ENCODE data around the gene BBS10.
"Not testable (repeated sequence)": the region's sequence is repeated elsewhere in the genome, so short reads cannot be mapped to it uniquely, and the experiment has no call there.

Gene BBS10

DNA sequence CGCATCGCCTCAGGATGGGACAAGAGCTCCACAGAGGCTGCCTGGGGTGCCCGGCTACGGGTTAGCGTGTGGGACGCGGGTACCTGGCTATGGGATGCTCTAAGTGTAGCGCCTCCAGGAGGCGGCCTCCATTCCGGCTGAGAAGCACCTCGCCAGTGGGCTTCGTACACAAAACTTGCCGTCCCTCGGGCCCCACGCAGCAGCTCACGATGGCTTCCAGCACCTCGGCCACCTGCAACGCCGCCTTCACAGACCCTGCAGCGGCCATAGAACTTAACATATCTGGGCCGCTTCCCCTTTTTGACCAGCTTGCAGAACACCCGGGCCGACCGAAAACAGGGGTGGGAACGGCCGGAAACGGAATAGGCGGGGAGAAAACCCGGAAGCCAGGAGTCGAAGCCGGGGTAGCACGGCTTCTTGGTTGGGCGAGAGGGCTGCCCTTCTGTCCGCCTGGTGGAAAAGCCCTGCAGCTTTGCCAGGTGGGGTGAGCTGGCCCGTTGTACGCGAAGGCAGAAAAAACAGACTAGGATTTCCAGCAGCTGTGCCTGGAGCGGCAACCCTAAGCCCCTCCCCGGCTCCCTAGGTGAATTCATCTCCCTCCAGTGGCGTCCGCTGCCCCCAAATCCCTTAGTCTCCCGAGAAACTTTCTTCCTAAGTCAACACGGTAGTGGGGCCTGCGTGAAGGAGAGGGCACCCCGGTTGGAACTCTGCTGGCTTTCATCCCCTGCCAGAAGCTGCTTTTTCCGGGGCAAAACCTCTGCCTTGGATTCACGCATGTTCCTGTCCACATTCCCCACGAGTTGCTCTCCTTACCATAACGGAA is at the start of gene BBS10:
TSS of gene BBS10 (minus strand) at position 337 of the 823 bp plus-strand sequence. CDS start at position 280, 57 bp downstream.
- peak; percentile 92 for DNase-seq

DNA sequence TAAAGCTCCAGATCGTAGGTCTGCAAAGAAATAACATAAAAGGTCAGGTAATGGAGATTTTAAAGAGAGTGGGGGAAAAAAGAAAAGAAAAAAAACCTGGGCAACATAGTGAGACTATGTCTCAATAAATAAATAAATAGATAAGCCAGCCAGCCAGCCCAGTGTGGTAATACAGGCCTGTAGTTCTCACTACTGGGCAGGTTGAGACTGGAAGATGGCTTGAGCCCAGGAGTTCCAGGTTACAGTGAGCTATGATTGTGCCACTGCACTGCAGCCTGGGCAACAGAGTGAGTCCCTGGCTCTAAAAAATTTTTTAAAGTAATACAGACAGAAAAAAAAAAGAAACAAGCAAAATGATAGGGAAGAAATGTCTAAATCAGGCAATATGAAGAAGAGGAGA is 43.2 kb upstream of the BBS10 start:
- DNase-seq = no peak

- no peak for DNase-seq
Observed at GRCh38 chr12:76387614-76388013, 39.4 kb upstream of the BBS10 start.

GRCh38 chr12:76384560-76384959 is 36.3 kb upstream of the BBS10 start:
- no peak for DNase-seq

DNA sequence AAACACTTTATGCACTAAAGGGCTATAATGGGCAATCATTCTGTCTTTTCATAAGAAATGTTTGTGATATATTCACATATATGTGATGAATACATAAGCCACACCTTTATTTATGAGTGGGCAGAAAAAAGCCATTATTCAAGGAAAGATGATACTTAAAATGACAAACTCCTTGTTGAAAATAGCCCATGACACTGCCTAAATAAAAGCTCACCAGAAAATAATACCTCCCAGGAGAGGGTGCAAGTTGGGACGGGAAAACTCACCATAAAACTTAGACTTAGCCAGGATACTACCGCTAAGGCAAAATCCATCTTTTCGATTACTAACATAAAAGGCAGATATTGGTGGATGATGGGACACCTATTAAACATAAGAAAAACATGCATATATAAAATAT is 35.8 kb upstream of the BBS10 start:
- DNase-seq = no peak

DNA sequence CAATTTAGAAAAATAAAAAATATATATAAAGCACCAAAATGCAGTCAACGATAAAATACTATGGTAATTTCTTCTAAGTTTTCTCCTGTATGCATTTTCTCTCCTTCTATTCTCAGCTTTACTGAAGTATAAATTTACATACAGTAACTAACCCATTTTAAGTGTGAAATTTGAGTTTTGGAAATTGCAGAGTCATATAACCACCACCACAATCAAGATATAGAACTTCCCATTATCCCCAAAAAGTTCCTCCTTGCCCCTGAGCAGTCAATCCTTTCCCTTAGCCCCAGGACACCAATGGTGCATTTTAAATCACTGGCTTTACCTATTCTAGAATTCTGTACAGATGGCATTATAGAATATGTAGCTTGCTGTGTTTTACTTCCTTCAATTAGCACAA is 31.0 kb upstream of the BBS10 start:
- DNase-seq = no peak

- not testable (repeated sequence) for DNase-seq
Observed at GRCh38 chr12:76376876-76377275, 28.7 kb upstream of the BBS10 start.

DNA sequence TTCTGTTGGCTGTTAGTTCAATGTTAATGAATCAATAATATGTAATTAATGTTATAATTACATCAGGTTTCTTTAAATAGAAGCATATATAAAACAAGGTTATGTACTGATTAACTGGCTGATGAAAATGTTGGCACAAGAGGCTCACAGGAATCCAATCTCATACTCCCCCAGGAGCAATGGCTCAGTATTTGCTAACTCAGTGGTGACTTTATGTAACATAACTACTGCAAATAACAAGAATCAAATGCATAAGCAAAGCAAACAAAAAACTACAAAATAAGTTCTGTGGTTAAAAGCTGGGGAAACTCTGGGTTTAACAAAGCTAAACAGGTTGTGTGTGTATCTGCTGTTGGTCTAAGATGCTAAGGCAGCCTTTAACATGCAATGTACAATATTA is 27.7 kb upstream of the BBS10 start:
- DNase-seq = no peak

DNA sequence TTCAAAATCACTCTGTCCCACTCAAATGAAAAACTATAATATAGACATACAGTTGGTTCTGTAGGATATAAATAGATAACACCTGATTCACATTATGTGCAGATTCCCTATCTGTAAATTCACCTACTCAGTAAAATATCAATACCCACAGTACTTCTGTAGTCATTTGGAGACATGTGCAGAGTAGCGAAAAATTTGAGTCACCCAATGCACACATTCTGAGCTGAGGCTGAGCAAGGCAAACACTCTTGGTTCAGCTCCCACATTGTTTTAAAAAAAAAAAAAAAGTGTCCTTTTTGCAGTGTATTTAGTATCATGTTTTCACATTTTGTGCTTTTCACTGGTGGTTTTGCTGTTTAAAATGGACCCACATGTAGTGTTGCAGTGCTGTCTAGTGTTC is 27.3 kb upstream of the BBS10 start:
- DNase-seq = no peak

DNA sequence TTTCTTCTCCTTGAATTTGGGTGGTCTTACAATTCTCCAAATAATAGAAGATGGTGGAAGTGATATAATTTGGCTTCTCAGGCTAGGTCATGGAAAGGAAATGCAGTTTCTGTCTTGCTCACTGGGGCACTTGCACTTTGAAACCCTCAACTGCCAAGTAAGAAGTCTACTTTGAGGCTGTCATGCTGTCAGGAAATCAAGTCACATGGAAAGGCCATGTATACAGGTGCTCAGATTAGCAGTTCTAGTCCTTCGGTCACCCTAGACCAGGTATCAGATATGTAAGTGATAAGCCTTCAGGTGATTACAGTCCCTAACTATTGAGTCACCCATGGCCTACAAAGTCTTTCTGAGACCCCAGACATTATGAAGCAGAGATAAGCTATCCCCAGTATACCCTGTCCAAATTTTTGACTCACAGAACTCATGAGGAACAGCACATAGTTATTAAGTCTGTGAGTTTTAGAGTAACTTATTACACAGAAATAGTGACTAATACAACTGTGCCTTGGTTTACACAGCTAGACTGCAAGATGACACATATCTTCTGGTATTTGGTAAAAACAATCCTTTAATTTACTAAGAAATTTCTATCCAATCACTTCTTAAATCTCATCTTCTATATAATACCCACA is 26.3 kb upstream of the BBS10 start:
- no peak for DNase-seq

DNA sequence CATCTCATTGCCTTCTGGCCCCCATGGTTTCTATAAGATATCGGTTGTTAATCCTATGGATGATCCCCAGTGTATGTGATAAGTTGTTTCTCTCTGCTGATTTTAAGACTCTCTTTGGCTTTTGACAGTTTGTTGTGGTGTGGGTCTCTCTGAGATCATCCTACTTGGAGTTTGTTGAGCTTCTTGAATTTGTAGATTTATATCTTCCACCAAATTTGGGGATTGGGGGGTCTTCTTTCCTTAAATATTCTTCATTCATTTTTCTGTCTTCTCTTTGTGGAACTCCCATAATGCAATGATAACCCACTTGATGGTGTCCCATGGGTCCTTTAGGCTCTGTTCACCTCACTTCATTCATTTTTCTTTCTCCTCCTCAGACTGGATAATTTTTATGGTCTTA is 20.0 kb upstream of the BBS10 start:
- no peak for DNase-seq

GRCh38 chr12:76366163-76366562 is 17.9 kb upstream of the BBS10 start:
- no peak for DNase-seq

- DNase-seq = not testable (repeated sequence)
Observed at GRCh38 chr12:76364131-76364530, 15.9 kb upstream of the BBS10 start.

DNA sequence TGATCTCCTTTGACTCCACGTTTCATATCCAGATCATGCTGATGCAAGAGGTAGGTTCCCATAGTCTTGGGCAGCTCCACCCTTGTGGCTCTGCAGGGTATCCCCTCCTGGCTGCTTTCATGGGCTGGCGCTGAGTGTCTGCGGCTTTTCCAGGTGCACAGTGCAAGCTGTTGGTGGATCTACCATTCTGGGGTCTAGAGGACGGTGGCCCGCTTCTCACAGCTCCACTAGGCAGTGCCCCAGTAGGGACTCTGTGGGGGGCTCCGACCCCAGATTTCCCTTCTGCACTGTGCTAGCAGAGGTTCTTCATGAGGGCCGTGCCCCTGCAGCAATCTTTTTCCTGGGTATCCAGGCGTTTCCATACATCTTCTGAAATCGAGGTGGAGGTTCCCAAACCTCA is 12.1 kb upstream of the BBS10 start:
- DNase-seq = no peak

DNA sequence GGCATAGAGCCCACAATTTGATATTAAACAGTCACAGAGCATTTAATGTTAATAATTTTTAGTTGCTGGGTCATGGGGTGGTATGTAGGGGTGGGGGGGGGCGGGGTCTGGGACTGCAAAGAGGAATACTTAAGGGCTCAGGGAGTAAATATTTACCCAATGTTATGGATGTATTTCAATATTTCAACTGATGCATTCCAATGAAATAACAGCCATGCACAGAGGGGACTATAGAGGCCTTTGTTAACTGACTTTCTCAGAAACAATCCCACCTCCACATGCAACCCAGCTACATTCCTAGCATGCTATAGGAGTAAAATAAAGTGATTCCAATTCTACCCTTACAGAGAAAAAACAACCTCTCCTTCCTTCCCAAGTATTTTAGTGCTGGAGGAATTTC is 7.9 kb upstream of the BBS10 start:
- no peak for DNase-seq

DNA sequence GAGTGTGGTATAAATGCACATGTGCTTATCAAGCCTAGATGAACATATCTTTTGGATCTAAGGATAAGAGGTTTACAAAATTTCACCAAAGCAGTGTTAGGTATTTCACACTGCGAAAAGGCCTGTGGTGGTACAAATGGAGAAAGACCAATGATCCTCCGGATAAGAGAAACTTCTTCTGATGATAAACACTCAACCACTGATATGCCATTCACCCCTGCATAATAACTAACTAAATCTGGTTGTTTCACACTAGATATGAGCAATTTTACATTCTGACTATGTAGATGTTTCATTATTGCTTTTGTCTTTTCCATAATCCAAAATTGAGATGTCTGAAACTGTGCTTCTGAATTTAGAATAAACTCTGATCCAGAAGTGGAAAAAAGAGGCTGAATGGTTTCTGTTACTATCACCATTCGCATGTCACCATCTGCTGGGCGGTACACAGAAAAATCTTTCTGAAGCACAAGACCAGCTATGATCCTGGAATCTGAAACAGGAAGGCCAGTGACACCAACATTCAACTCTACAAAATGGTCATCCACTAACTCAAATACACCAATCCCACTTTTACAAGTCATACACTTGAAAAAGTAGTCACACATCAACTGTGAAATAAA is 1.3 kb downstream of the BBS10 start:
- DNase-seq = no peak

DNA sequence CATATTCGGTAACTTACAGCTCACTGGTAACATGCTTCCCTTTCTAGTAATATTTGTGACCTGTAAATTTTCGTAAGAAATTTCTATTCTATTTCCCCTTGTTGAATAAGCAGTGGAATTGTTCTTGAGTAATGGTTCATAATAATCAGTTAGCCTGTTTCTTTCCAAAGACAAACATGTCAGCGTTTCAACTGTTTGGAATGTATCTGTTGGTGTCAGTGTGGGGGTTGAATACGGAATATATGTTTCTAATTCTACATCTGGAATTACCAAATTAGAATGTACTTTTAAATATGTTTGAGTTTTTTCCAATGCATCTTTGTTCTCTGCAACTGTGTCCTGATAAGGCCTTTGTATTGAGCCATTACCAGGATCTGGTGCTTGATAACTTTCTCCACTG is 2.0 kb downstream of the BBS10 start:
- no peak for DNase-seq

GRCh38 chr12:76345569-76345968 is 2.6 kb downstream of the BBS10 start:
- DNase-seq = no peak

GRCh38 chr12:76341436-76342030 is 6.7 kb downstream of the BBS10 start:
- no peak for DNase-seq

DNA sequence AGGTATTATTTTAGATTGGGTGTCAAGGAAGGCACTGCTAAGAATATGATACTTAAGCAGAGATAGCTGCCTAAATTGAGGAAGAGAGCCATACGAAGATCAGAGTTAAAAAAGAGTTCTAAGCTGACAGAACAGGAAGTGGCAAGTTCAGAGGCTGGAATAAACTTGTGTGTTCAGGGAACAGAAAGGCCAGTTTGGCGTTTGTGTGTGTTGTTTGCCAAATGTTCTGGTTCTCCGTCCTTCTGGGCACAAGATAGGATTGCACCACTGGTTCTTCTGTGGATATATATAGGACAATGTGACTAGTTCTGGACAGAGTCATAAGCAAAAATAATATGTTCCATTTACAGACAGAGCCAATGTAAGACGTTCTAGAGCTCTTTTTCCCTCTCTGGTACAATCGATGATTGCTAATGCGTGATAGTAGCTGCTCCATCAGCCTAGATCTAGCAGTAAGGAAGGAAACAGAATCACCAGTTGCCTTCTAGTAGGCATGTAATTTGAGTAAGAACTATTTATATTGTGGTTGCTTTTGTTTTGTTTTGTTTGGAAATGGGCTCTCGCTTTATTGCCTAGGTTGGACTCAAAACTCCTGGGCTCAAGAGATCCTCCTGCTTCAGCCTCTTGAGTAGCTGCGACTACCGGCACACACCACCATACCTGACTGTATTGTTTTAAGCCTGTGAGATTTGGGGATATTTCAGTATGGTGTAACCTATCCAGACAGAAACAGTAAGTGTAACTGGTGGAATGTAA is 7.4 kb downstream of the BBS10 start:
- DNase-seq = no peak

DNA sequence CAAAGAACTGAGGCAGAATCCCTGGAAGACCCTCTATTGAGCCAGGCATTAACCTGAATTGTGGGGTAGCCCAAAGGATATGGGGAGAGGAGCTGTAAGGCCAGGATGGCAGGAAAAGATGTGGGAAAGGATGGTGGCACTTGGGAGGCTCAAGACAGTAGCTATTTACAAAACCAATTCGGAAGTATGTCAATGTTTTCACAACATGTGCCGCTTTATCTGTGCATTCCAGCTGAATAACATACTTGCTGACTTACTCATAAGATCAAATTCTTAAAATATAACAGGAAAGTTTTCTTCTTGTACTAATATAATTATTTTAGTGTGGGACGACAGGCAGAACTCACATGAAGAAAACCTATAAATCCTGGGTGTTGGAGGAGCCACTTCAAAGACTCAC is 10.6 kb downstream of the BBS10 start:
- DNase-seq = no peak

DNA sequence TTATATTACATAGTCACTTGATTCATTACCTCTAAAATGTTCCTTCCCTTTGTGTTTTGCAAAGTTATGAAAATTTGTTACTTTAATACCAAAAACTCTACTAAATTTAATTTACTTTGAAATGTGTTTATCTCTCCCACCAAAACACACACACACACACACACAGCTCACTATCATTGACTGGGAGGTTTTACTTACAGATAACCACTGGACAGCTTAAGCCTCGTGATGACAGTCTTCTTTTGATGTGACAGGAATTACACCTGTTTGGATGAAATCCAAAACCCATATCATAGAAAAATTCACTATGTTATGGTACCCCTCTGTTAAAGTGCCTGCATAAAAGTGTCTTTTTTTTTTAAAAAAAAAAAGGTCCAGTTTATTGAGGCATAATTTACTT is 15.6 kb downstream of the BBS10 start:
- no peak for DNase-seq

DNA sequence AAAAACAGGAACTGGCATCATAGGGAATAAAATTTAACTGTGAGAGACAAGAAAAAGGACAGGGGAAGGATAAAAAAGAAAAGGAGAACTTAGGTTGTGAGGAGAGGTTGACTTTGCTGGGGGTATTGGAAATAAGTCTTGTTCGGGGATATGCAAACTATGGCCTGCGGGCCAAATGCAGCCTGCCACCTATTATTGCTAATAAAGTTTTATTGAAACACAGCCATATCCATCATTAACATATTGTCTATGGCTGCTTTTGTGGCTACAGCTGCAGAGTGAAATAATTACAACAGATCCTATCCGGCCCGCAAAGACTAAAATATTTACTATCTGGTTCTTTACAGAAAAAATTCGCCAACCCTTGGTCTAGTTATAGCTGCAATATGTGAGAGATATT is 18.6 kb downstream of the BBS10 start:
- DNase-seq = no peak
